Bladder microvascular endothelial cell (primary cell): ENCODE results near the gene SRGAP3. TPM values are rescaled to one million over a fixed set of nuclear protein-coding genes. Genes with fewer than 3 reads are reported as not detected.

ENCODE experiments used
- total RNA-seq: library from RNA; depleted of rRNA; stranded (reverse); fragments of >200 nt; gene quantifications from 2 replicates; pipeline ENCODE4 v1.2.3, GENCODE V29; 2014

The SRGAP3 gene
- total RNA-seq, result under 0.01 and 29.1 TPM in 2 replicates

GRCh38 chr3:9249273-9250192 lies at the start of gene SRGAP3:
Gene SRGAP3, minus strand, starts transcription at chr3:9249646. Its CDS starts 695 bp downstream, at chr3:9248951.

GRCh38 chr3:8963137-8963853 lies 286.2 kb downstream of the SRGAP3 start, which contains the start of gene RAD18:
Gene RAD18, minus strand, starts transcription at chr3:8963472. Its CDS starts 87 bp downstream, at chr3:8963385.

Other genes with a start within 250 kb of the SRGAP3 start
- 18.5 and 40.8 TPM in 2 replicates for gene THUMPD3, start 113.4 kb upstream of the SRGAP3 start, total RNA-seq
- 25.4 and 96.0 TPM in 2 replicates for gene SETD5, start 148.0 kb upstream of the SRGAP3 start, total RNA-seq